ENCODE results near the gene DGCR6.
"Not testable (repeated sequence)": the region's sequence is repeated elsewhere in the genome, so short reads cannot be mapped to it uniquely, and the experiment has no call there.

DNA sequence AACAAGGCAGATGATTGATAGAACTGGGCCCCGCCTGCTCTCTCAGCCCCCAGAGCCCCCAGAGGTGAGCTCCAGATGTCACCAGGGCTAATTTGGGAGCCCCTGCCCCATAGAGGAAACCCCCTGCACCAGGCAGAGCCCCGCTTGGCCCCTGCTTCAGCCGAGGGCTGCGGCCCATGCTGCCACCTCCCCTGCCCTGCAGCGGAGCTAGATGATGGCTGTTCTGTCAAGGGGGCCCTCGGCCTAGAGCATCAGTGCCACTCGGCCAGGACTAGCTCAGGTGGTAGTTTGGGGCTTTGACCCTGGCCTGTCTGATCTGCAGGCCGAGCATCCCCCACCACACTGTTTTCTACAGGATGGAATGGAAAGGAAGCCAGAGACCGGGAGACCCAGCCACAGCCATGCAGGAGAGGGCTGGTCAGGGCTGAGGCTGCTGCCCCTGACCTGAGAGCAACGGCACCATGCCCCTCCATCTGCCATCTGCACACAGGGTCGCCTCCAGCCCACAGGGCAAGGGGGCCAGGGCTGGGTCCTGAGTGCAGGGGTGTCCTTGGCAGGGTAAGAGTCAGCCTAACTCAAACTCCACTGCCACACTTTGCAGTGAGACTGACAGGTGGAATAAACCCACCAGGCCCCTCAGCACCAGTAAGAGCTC, 54.2 kb downstream of the DGCR6 start:
- not testable (repeated sequence) for TF ChIP-seq TAF1 (IDR thresholded peaks at IDR 0.05; ENCODE audit: borderline replicate concordance, low read depth, low read length); POLR2AphosphoS5 (IDR thresholded peaks at IDR 0.05; ENCODE audit: low read depth, low read length)

All from GM12892 (cell line).